Measurements from ENCODE around the gene ONECUT3.
A peak's percentile ranks its signal among the peaks of the same experiment; 100 is the strongest.

DNA sequence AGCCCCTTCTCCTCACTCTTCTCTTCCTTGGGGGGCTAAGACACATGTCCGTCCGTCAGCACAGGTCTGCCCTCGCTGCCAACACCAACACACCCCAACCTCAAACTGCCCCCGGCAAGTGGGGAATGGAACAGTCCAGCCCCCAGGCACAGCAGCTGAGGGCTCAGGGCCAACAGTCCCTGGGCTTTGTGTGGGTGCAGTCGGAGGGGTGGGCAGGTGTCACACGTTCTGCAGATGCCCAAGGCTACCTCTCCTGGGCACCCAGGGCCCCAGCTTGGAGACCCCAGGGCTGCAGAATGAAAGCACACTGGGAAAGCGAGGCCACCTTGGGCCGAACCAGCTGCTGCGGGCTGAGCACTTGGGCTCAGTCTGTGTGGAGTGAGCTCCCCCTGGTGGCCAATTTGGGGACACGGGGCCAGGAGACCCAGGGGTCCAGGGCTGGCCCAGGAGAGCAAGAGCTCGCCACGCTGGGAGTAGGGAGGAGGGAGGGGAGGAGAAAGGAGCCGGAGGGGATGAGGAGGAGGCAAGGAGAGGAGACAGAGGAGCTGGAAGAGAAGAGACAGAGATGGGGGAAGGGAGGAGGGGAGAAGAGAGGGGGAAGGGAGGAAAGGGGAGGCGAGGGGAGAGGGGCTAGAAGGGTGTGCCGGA is 72.7 kb downstream of the ONECUT3 start:
- TF ChIP-seq, protein P1, sequence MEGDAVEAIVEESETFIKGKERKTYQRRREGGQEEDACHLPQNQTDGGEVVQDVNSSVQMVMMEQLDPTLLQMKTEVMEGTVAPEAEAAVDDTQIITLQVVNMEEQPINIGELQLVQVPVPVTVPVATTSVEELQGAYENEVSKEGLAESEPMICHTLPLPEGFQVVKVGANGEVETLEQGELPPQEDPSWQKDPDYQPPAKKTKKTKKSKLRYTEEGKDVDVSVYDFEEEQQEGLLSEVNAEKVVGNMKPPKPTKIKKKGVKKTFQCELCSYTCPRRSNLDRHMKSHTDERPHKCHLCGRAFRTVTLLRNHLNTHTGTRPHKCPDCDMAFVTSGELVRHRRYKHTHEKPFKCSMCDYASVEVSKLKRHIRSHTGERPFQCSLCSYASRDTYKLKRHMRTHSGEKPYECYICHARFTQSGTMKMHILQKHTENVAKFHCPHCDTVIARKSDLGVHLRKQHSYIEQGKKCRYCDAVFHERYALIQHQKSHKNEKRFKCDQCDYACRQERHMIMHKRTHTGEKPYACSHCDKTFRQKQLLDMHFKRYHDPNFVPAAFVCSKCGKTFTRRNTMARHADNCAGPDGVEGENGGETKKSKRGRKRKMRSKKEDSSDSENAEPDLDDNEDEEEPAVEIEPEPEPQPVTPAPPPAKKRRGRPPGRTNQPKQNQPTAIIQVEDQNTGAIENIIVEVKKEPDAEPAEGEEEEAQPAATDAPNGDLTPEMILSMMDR (IDR thresholded peaks at IDR 0.05) = peak in 3 of 4 experiments; percentile 89 to 93 (median 89)
- TF ChIP-seq POLR2AphosphoS5 (IDR thresholded peaks at IDR 0.05) = no peak
